Retinal pigment epithelial cell (primary cell): ENCODE data around the gene LOXL3.
A peak's percentile ranks its signal among the peaks of the same experiment; 100 is the strongest.
"Not testable (repeated sequence)": the region's sequence is repeated elsewhere in the genome, so short reads cannot be mapped to it uniquely, and the experiment has no call there.

ENCODE experiments used
- DNase-seq: peaks from one replicate; pipeline ENCODE4 v3.0.0-alpha.2; 2010; ENCODE audit warnings: low read depth
- H3K4me3 ChIP-seq: 2 replicates; pipeline ENCODE4 v1.5.1; 2011; ENCODE audit warnings: mild to moderate bottlenecking, low read length, control low read depth, moderate library complexity
- TF ChIP-seq, protein P1 (sequence below): conservative IDR thresholded peaks from 2 replicates; pipeline ENCODE4 v1.5.1; 2011; ENCODE audit warnings: low read depth, low read length, control low read depth, inconsistent platforms

Gene LOXL3

DNA sequence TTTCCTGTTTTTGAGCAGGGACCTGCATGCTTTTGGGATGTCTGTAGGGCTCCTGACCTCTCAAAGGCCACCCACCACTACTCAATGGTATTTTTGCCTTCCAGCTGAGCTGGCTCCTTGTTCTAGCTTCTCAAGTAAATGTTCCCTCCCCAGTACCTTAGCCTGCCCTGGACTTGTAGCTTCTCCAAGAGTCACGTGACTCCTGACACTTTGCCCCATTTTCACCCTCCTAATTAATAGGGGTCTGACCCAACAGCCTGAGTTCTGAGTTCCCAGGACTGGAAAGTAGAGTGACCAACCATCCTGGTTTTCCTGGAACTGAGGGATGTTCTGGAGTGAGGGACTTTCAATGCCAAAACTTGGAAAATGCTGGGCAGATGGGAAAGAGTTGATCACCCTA lies 58.3 kb downstream of the LOXL3 start:
- TF ChIP-seq, protein P1, sequence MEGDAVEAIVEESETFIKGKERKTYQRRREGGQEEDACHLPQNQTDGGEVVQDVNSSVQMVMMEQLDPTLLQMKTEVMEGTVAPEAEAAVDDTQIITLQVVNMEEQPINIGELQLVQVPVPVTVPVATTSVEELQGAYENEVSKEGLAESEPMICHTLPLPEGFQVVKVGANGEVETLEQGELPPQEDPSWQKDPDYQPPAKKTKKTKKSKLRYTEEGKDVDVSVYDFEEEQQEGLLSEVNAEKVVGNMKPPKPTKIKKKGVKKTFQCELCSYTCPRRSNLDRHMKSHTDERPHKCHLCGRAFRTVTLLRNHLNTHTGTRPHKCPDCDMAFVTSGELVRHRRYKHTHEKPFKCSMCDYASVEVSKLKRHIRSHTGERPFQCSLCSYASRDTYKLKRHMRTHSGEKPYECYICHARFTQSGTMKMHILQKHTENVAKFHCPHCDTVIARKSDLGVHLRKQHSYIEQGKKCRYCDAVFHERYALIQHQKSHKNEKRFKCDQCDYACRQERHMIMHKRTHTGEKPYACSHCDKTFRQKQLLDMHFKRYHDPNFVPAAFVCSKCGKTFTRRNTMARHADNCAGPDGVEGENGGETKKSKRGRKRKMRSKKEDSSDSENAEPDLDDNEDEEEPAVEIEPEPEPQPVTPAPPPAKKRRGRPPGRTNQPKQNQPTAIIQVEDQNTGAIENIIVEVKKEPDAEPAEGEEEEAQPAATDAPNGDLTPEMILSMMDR = no peak
- H3K4me3 ChIP-seq = no peak overlapping the region
- no peak for DNase-seq

DNA sequence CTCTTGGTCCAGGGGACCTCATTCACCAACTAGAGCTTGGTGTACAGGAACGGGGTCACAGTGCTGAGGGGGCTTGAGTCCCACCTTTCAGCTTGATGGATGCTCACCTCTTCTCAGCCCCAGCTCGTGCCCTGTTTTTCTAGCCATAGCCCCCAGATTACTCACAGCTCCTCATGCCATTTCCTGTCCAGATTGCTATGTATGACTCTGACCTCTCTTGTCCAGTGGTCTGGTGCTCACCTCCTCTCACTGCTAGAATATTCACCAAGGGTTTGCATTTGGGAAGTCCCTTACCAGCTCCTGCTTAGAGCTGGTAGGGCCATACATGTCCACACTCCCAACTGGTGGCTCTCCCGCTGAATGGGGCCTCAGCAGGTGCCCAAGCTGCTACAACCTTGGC lies 60.2 kb downstream of the LOXL3 start:
- TF ChIP-seq, protein P1 = no peak
- no peak for DNase-seq
- H3K4me3 ChIP-seq = no peak overlapping the region

DNA sequence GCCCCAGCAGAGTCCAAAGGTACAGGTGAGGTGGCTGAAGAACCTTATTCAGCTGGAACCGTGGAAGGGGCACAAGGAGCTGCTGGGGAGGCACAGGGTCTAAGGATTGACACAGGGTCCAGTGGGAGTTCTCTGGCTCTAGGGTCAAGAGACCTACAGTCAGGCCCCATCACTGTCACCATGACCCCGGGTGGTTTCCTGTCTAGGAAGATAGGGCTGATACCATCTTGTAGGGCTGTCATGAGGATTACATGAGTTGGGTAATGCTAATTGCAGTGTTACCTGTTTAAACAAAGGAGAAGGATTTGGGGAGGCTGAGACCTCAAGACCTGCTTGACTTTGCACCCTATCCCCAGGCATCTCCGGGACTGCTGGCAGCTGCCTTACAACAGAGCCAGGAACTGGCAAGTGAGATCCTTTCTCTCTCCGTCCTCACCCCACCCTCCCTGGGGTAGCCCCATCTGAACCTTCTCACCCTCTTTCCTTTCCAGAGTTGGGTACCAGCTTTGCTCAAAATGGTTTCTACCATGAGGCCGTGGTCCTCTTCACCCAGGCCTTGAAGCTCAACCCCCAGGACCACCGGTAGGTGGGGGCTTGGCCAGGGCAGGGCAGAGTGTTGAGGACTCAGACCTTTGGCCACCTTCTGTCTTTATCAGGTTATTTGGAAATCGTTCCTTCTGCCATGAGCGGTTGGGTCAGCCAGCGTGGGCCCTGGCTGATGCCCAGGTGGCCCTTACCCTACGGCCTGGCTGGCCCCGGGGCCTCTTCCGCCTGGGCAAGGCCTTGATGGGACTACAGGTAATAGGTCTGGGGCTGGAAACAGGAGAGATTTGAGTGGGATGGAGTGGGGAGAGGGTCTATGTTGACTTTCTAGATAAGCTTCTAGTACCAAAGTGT lies 61.8 kb downstream of the LOXL3 start:
- DNase-seq = no peak
- TF ChIP-seq, protein P1 = no peak
- no peak overlapping the region for H3K4me3 ChIP-seq

DNA sequence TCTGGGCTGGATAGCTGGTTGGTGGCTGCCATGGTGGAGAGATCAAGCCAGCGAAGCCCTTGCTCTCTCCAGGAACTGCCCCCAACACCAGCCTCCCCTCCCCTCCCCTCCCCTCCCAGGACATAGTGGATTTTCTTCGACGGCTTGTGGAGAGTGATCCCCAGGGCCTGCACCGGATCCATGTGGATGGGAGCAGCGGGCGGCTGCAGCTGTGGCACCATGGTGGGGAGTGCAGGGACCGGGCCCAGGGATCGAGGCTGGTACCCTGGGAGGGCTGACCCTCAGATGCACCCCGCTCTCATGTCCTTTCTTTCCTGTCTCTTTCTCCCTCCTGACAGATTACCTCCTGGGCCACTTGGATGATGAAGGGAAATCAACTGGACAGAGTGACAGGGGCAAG lies 63.8 kb downstream of the LOXL3 start:
- TF ChIP-seq, protein P1 = no peak
- H3K4me3 ChIP-seq = no peak overlapping the region
- no peak for DNase-seq

DNA sequence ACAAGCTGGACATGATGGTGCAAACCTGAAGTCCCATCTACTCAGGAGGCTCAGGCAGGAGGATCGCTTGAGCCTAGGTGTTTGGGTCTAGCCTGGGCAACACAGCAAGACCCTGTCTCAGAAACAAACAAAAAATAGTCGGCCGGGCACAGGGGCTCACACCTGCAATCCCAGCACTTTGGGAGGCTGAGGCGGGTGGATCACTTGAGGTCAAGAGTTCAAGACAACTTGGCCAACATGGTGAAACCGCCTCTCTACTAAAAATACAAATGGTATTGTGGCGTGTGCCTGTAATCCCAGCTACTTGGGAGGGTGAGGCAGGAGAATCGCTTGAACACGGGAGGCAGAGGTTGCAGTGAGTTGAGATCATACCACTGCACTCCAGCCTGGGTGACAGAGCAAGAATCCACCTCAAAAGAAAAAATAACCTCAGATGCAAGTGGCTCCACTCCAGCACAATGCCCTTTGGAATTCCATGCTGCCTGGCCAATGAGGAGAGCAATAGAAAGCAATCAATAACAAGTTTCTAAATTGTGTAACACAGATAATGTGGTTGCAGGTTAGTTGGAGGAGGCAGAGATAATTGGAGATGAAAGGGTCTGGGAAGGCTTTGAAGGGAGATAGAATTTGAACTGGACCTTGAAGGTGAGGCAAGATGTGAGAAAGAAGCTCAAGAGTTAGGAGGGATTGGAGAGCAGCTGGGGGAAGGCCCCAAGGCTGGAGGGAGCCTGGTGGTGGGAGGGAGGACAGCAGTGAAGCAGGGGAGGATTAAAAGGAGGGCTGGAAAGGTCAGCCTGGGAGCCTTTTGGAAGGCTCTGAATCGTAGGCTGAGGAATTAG lies 64.9 kb downstream of the LOXL3 start:
- no peak for DNase-seq
- no peak overlapping the region for H3K4me3 ChIP-seq
- TF ChIP-seq, protein P1 = no peak

DNA sequence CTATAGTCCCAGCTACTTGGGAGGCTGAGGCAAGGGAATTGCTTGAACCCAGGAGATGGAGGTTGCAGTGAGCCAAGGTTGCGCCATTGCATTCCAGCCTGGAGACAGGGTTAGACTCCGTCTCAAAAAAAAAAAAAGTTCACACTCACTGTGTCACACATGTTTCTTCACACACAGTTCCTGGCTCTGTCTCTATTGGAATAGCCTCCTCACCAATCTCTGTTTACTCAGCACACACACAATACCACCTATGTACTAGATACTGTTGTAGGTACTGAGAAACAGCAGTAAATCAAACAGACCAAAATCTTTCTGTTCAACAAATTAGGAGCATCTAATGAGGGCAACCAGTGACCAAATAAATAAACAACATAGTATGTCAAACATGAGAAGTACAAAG lies 67.6 kb downstream of the LOXL3 start:
- TF ChIP-seq, protein P1 = no peak
- DNase-seq = no peak
- no peak overlapping the region for H3K4me3 ChIP-seq

DNA sequence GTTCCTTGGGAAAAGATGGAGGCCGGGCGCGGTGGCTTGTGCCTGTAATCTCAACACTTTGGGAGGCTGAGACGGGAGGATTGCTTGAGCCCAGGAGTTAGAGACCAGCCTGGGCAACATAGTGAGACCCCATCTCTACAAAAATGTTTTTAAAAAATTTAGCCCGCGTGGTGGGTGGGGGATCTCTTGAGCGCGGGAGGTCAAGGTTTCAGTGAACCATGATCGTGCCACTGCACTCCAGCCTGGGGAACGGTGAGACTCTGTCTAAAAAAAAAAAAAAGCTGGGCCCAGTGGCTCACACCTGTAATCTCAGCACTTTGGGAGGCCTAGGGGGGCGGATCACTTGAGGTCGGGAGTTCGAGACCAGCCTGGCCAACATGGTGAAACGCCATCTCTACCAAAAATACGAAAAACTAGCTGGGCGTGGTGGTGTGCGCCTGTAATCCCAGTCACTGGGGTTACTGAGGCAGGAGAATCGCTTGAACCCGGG lies 70.0 kb downstream of the LOXL3 start:
- peak overlapping the region; percentile 84 for H3K4me3 ChIP-seq
- not testable (repeated sequence) for DNase-seq
